K562 (cell line): ENCODE data around the gene OR52E5. TPM values are rescaled to one million over a fixed set of nuclear protein-coding genes. Genes with fewer than 3 reads are reported as not detected.

Experiments used
- ATAC-seq: fragments of 200-7000 bp; cut with Tn5 transposase; 3 replicates; pipeline ENCODE4 v1.9.1; 2020; ENCODE audit warnings: moderate library complexity
- BruUV-seq: library from RNA; stranded (reverse); fragments of 400-500 nt; replicated peaks from 2 replicates; lab custom pipeline; 2021; lab: Mats Ljungman, UMichigan
- CTCF ChIA-PET: fragments of 300-600 bp; formaldehyde crosslinking; extraction: SDS; loops from one replicate; lab custom pipeline; 2021; ENCODE audit warnings: low intra/inter-chr PET ratio; lab: Yijun Ruan, JAX
- POLR2A ChIA-PET: fragments of 300-600, 350-650 bp; sonication (Branson Sonifier 250); formaldehyde crosslinking; extraction: SDS; loops from one replicate; lab custom pipeline; 2021; ENCODE audit warnings: antibody characterized with exemption, inconsistent platforms; lab: Yijun Ruan, JAX
- DNase-seq, 4 experiments: peaks; one replicate each; pipeline versions ENCODE4 v3.0.0 to v3.0.0-alpha.2; 2011 to 2018; ENCODE audit warnings: low spot score in 3 of 4, mixed read lengths in 3 of 4; ENCODE audit errors: extremely low read depth in 1 of 4
- FAIRE-seq: peaks from 2 replicates; lab custom pipeline; 2011; peaks lifted over from hg19 to GRCh38; lab: Jason Lieb, UNC
- H2AFZ ChIP-seq: 2 replicates; pipeline ENCODE4 v1.6.0; 2011; ENCODE audit warnings: low read depth, low read length, control low read depth, inconsistent platforms
- H3K27ac ChIP-seq: fragments of 200-600 bp; 3 replicates; pipeline ENCODE4 v1.8.0; 2011; ENCODE audit warnings: low read depth, mild to moderate bottlenecking, control low read depth, inconsistent platforms, low read length, moderate library complexity, mixed read lengths; ENCODE audit errors: extremely low read depth
- H3K27me3 ChIP-seq, 2 experiments: fragments of 300-600 bp in 1 of 2; 2 replicates in 1 of 2; 3 replicates in 1 of 2; pipeline versions ENCODE4 v1.6.0 to v1.8.0; 2011; ENCODE audit warnings: inconsistent platforms in 2 of 2, low read length in 2 of 2, mild to moderate bottlenecking in 1 of 2, mixed read lengths in 1 of 2, moderate library complexity in 1 of 2; ENCODE audit not compliant: control insufficient read depth in 2 of 2, insufficient read depth in 2 of 2
- H3K36me3 ChIP-seq: fragments of 300-600 bp; 3 replicates; pipeline ENCODE4 v1.8.0; 2011; ENCODE audit warnings: mild to moderate bottlenecking, low read length, inconsistent platforms; ENCODE audit not compliant: control insufficient read depth, insufficient read depth
- H3K4me1 ChIP-seq, 2 experiments: fragments of 200-600 bp in 1 of 2; replicated peaks in 1 of 2; 2 replicates in 1 of 2; 3 replicates in 1 of 2; pipeline versions ENCODE4 v1.5.1 to v1.8.0; 2011; ENCODE audit warnings: inconsistent platforms in 2 of 2, low read length in 2 of 2, mild to moderate bottlenecking in 1 of 2, mixed read lengths in 1 of 2, moderate library complexity in 1 of 2; ENCODE audit not compliant: control insufficient read depth in 2 of 2, insufficient read depth in 2 of 2
- H3K4me2 ChIP-seq: 2 replicates; pipeline ENCODE4 v1.6.1; 2011; ENCODE audit warnings: low read length, control low read depth, inconsistent platforms, mixed read lengths; ENCODE audit not compliant: insufficient read depth
- H3K4me3 ChIP-seq: fragments of 200-600 bp; sonication (generic), shearing (Covaris generic); 2 replicates; pipeline ENCODE4 v1.5.1; 2016; ENCODE audit warnings: control low read depth, inconsistent platforms
- H3K79me2 ChIP-seq: fragments of 200-600 bp; 3 replicates; pipeline ENCODE4 v1.8.0; 2011; ENCODE audit warnings: low read length, inconsistent platforms; ENCODE audit not compliant: control insufficient read depth, insufficient read depth
- H3K9ac ChIP-seq, 2 experiments: 2 replicates each; pipeline versions ENCODE4 v1.6.0 to v1.6.1; 2011; ENCODE audit warnings: low read depth in 2 of 2, low read length in 2 of 2, control low read depth in 1 of 2, inconsistent platforms in 1 of 2, mild to moderate bottlenecking in 1 of 2, mixed read lengths in 1 of 2; ENCODE audit not compliant: insufficient read depth in 1 of 2
- H3K9me1 ChIP-seq: one replicate; pipeline ENCODE4 v1.6.0; 2011; ENCODE audit warnings: inconsistent platforms, mild to moderate bottlenecking, low read length, moderate library complexity; ENCODE audit not compliant: control insufficient read depth, insufficient read depth
- H3K9me3 ChIP-seq: replicated peaks from 2 replicates; pipeline ENCODE4 v1.5.1; 2011; ENCODE audit warnings: low read depth, low read length, inconsistent platforms; ENCODE audit not compliant: control insufficient read depth, insufficient read depth
- H4K20me1 ChIP-seq: replicated peaks from 2 replicates; pipeline ENCODE4 v1.6.1; 2011; ENCODE audit warnings: low read length, inconsistent platforms, mixed read lengths; ENCODE audit not compliant: control insufficient read depth, insufficient read depth
- ERF ChIP-seq: fragments of 450-650 bp; formaldehyde crosslinking; IDR thresholded peaks from 2 replicates; pipeline ENCODE4 v1.4.0; 2020; ENCODE audit warnings: mild to moderate bottlenecking, mixed read lengths
- PHB ChIP-seq: fragments of 250-450 bp; sonication (Bioruptor Pico); IDR thresholded peaks from 2 replicates; pipeline ENCODE4 v1.5.0; 2021
- ZNF77 ChIP-seq: fragments of 250-450 bp; sonication (Bioruptor Pico); IDR thresholded peaks from 2 replicates; pipeline ENCODE4 v1.5.0; 2020
- WGBS: fragments of 100-300 bp; shearing (Covaris generic); methylation state at CpG from one replicate; pipeline ENCODE4 v1.1.6; 2016; ENCODE audit warnings: low coverage, mixed read lengths; ENCODE audit not compliant: insufficient coverage; ENCODE audit errors: missing lambda C conversion rate; 5-methylcytosine and 5-hydroxymethylcytosine counted together
- in situ Hi-C: fragments of 300-500 bp; cut with MboI; formaldehyde crosslinking; loops from 4 replicates; pipeline ENCODE4 v1.15.0; 2018; ENCODE audit warnings: inconsistent platforms, mixed read lengths
- intact Hi-C: fragments of 100-400 bp; cut with micrococcal nuclease; formaldehyde crosslinking; loops from 2 replicates; pipeline ENCODE4 v1.14.2; 2022
- polyA plus RNA-seq, 8 experiments: library from polyadenylated mRNA; depleted of rRNA in 4 of 8; stranded (reverse) in 5 of 8; unstranded in 3 of 8; fragments of >200 nt; fragmentation: Nextera tagmentation in 2 of 8; fragmentation: Illumina TruSeq in 1 of 8; extraction: Ambion mirVana in 2 of 8; extraction: Trizol in 1 of 8; gene quantifications; 2 replicates each; pipeline versions ENCODE4 v1.2.1 to v1.2.3, GENCODE V29; 2011 to 2014; ENCODE audit warnings: inconsistent platforms in 1 of 8, missing spikeins in 1 of 8
- total RNA-seq, 7 experiments: library from RNA; depleted of rRNA in 6 of 7; stranded (reverse); fragments of >200 nt in 6 of 7; fragmentation: Illumina TruSeq in 2 of 7; extraction: Trizol in 2 of 7; gene quantifications; 2 replicates each; pipeline versions ENCODE4 v1.2.1 to v1.2.3, GENCODE V29; 2011 to 2021; ENCODE audit warnings: low replicate concordance in 1 of 7
- TF ChIP-seq, protein P1 (sequence below), 2 experiments: fragments of 450-650 bp; formaldehyde crosslinking in 1 of 2; IDR thresholded peaks; 2 replicates each; pipeline versions ENCODE4 v1.4.0 to v1.6.1; 2014 to 2020; ENCODE audit warnings: mild to moderate bottlenecking in 2 of 2, borderline replicate concordance in 1 of 2, low read depth in 1 of 2
- TF ChIP-seq, protein P2 (sequence below): sonication (generic); formaldehyde crosslinking; IDR thresholded peaks from 2 replicates; pipeline ENCODE4 v1.8.1; 2023; ENCODE audit warnings: mild to moderate bottlenecking, missing genetic modification reagents
- TF ChIP-seq, protein P3 (sequence below): fragments of 450-650 bp; formaldehyde crosslinking; IDR thresholded peaks from 2 replicates; pipeline ENCODE4 v1.4.0; 2020; ENCODE audit warnings: mild to moderate bottlenecking, moderate library complexity

Gene OR52E5
- total and polyA plus RNA-seq, 9 of the 15 experiments (the other 6 are each of a cell fraction or from before 2014, with no cell fraction given), result not detected

DNA sequence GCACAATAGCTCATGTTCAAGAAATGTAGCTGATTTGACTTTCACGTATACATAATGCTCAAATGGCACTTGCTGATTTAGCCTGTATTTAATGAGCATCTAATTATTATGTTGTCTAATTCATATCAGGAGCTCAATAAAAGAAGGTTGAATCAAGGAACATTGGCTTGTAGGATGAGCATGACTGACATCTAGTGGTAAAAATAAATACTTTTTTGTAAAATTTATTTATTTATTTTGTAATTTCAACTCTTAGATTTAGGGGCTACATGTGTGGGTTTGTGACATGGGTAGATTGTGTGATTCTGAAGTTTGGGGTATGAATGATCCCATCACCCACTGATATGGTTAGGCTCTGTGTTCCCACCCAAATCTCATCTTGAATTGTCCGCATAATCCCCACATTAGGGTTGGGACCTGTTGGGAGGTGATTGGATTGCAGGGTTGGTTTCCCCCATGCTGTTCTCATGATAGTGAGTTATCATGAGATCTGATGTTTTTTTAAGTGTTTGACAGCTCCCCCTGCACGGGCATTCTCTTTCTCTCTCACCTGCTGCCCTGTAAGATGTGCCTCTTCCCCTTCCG, 1.7 kb upstream of the OR52E5 start:
- Histone ChIP-seq H3K36me3 (no peaks in the 10 kb centered on the region), H3K9ac (no peak overlapping the region), H3K4me1 (no peaks in the 10 kb centered on the region), H3K9me1 (no peaks in the 10 kb centered on the region), H3K9me3 (no peaks in the 10 kb centered on the region), H3K4me3 (no peak overlapping the region), H3K27me3 (peaks cover 0 to 2% of the 10 kb centered on the region in 2 experiments; a peak in 1 of 5 replicates), H2AFZ (no peak overlapping the region), H4K20me1 (no peaks in the 10 kb centered on the region), H3K27ac (no peak overlapping the region), H3K79me2 (no peaks in the 10 kb centered on the region), H3K4me2 (no peak overlapping the region)
- ChIA-PET POLR2A (interaction anchor here (0.5 to 1.3 kb wide), 5 partner anchors 15 to 386 kb away, joined by 3 to 7 read pairs (median 3); partner anchors contain the start of genes TRIM34 and TRIM5), CTCF (interaction anchor here (0.7 to 1.9 kb wide), 6 partner anchors 207 to 1704 kb away, joined by 3 to 8 read pairs (median 4); partner anchors contain the start of gene TRIM5)
- no peak for ATAC-seq
- DNase-seq, result peak; percentile 11 to 20 (median 11)
- BruUV-seq, result no TSS peak
- peak; percentile 40 for FAIRE-seq
- in situ Hi-C loops (no loop called here), intact Hi-C loops (loop anchor here (1.0 to 10.0 kb wide), 3 partner anchors 207 to 397 kb away; partner anchors contain the start of gene TRIM6)
- WGBS, result 43% methylated on average over 4 of the region's 4 CpGs
- TF ChIP-seq ZNF77 (CRISPR knock-in tag) (no peak), ERF (no peak), PHB (CRISPR knock-in tag) (no peak)
- TF ChIP-seq, protein P1, sequence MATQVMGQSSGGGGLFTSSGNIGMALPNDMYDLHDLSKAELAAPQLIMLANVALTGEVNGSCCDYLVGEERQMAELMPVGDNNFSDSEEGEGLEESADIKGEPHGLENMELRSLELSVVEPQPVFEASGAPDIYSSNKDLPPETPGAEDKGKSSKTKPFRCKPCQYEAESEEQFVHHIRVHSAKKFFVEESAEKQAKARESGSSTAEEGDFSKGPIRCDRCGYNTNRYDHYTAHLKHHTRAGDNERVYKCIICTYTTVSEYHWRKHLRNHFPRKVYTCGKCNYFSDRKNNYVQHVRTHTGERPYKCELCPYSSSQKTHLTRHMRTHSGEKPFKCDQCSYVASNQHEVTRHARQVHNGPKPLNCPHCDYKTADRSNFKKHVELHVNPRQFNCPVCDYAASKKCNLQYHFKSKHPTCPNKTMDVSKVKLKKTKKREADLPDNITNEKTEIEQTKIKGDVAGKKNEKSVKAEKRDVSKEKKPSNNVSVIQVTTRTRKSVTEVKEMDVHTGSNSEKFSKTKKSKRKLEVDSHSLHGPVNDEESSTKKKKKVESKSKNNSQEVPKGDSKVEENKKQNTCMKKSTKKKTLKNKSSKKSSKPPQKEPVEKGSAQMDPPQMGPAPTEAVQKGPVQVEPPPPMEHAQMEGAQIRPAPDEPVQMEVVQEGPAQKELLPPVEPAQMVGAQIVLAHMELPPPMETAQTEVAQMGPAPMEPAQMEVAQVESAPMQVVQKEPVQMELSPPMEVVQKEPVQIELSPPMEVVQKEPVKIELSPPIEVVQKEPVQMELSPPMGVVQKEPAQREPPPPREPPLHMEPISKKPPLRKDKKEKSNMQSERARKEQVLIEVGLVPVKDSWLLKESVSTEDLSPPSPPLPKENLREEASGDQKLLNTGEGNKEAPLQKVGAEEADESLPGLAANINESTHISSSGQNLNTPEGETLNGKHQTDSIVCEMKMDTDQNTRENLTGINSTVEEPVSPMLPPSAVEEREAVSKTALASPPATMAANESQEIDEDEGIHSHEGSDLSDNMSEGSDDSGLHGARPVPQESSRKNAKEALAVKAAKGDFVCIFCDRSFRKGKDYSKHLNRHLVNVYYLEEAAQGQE (IDR thresholded peaks at IDR 0.05; ENCODE audit: borderline replicate concordance), result peak; percentile 57; the same call in 1 of the 2 replicates
- TF ChIP-seq, protein P1 (CRISPR knock-in tag; IDR thresholded peaks at IDR 0.05; ENCODE audit: low read depth), result no peak
- TF ChIP-seq, protein P2, sequence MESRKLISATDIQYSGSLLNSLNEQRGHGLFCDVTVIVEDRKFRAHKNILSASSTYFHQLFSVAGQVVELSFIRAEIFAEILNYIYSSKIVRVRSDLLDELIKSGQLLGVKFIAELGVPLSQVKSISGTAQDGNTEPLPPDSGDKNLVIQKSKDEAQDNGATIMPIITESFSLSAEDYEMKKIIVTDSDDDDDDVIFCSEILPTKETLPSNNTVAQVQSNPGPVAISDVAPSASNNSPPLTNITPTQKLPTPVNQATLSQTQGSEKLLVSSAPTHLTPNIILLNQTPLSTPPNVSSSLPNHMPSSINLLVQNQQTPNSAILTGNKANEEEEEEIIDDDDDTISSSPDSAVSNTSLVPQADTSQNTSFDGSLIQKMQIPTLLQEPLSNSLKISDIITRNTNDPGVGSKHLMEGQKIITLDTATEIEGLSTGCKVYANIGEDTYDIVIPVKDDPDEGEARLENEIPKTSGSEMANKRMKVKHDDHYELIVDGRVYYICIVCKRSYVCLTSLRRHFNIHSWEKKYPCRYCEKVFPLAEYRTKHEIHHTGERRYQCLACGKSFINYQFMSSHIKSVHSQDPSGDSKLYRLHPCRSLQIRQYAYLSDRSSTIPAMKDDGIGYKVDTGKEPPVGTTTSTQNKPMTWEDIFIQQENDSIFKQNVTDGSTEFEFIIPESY (CRISPR knock-in tag), result no peak
- TF ChIP-seq, protein P3, sequence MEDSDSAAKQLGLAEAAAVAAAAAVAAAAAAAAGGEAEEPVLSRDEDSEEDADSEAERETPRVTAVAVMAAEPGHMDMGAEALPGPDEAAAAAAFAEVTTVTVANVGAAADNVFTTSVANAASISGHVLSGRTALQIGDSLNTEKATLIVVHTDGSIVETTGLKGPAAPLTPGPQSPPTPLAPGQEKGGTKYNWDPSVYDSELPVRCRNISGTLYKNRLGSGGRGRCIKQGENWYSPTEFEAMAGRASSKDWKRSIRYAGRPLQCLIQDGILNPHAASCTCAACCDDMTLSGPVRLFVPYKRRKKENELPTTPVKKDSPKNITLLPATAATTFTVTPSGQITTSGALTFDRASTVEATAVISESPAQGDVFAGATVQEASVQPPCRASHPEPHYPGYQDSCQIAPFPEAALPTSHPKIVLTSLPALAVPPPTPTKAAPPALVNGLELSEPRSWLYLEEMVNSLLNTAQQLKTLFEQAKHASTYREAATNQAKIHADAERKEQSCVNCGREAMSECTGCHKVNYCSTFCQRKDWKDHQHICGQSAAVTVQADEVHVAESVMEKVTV, result peak; percentile 71
